IPS-18c (cell line): ENCODE measurements around the gene FSIP1.
"Not testable (repeated sequence)": the region's sequence is repeated elsewhere in the genome, so short reads cannot be mapped to it uniquely, and the experiment has no call there.

Experiments used
- H3K4me3 ChIP-seq: 2 replicates; pipeline ENCODE4 v1.7.0; 2013; ENCODE audit warnings: low read depth, mild to moderate bottlenecking, low read length, moderate library complexity; ENCODE audit not compliant: insufficient read depth
- H3K9me3 ChIP-seq: one replicate; pipeline ENCODE4 v1.6.1; 2013; ENCODE audit warnings: mild to moderate bottlenecking, low read length, moderate library complexity; ENCODE audit not compliant: control insufficient read depth, insufficient read depth

Gene FSIP1

GRCh38 chr15:39782441-39783138, at the start of gene FSIP1:
Gene FSIP1 (minus strand): TSS chr15:39782841. CDS start chr15:39776524, 6,317 bp downstream.
- peak within 1 kb of the TSS; percentile 91 for H3K4me3 ChIP-seq
- no peaks in the 10 kb centered on the region for H3K9me3 ChIP-seq

- no peak overlapping the region for H3K4me3 ChIP-seq
- no peaks in the 10 kb centered on the region for H3K9me3 ChIP-seq
These were observed 47.5 kb upstream of the FSIP1 start for GRCh38 chr15:39830166-39830565.

GRCh38 chr15:39828374-39828931, 45.8 kb upstream of the FSIP1 start:
- Histone ChIP-seq H3K9me3 (no peaks in the 10 kb centered on the region), H3K4me3 (no peak overlapping the region)

- Histone ChIP-seq H3K4me3 (no peak overlapping the region), H3K9me3 (no peaks in the 10 kb centered on the region)
These were observed 44.3 kb upstream of the FSIP1 start for GRCh38 chr15:39826975-39827374.

DNA sequence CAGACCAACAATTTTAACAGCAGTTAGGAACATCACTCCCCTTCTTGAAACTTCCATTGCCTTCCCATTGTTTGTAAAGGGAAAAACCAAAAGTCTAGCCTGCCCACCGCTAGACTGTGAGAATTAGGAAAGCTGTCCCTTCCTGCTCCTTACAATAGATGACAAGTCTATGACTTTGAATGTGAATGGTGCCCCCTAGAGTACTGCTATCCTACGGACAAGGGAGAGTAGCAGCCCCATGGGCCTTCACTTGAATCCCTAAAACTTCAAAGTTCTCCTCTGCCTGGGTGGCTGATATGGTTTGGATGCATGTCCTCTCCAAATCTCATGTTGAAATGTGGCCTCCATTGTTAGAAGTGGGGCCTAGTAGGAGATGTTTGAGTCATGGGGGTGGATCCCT, 41.0 kb upstream of the FSIP1 start:
- Histone ChIP-seq H3K9me3 (no peaks in the 10 kb centered on the region), H3K4me3 (no peak overlapping the region)

DNA sequence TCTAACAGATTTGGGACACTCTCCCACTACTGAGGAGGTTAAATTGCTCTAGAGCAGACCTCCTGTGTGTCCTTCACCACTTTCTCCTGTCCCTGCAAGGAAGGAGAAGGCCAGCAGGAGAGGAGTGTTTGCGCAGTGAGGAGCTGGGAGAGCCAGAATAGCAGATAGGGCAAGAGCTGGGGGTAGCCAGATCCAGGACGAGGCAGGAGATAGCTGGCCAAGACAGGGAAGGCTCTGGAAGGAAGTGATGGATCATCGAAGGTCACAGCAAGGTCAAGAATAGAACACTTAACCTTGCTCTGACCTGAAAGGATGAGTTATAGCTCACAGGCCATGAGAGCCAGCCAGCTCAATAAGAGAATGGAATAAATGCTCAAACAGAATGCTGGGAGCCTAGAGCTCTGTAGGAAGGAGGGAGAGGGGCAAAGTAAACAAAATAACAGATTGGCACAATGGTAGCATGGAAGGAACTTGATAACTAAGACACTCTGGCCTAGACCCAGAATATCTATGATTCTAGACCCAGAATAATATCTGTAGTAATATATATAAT, 37.5 kb upstream of the FSIP1 start:
- Histone ChIP-seq H3K4me3 (no peak overlapping the region), H3K9me3 (no peaks in the 10 kb centered on the region)

GRCh38 chr15:39819533-39819932, 36.9 kb upstream of the FSIP1 start:
- Histone ChIP-seq H3K4me3 (no peak overlapping the region), H3K9me3 (no peaks in the 10 kb centered on the region)

DNA sequence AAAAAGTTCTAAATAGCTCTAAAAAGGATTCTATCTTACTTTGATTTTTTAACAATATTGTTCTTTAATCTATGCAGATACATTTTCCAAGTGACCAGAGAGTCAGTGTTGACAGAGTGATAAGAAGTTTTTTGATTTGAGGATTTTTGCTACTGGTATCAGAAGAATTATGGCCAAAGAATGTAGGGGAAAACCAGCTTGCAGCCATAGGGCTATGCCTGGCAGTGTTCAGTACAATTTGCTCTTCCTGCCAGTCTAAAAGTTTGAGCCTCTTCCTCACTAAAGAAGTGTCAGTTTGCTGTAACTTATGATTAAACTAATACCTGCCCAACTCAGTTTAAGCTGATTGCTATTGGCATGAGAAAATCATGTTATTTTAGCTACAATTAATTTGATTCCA, 35.3 kb upstream of the FSIP1 start:
- Histone ChIP-seq H3K9me3 (no peaks in the 10 kb centered on the region), H3K4me3 (no peak overlapping the region)

DNA sequence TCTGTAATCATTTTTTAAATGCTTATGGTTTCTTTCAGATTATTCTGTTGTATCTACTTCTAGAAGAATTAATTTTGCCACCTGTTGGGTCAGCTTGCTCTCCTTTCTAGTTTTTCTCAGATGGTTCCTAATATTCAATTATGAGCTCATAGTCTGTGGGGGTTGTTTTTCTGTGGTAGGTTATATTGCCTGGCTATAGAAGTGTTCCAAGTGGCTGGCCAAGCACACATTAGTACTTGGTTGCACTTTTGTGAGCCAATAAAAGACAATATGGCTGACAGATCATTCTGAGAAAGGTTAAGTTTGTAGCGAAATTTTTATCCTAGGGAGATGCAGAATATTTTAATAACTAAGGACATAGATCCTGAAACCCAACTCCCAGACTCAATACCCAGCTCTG, 31.8 kb upstream of the FSIP1 start:
- H3K9me3 ChIP-seq = no peaks in the 10 kb centered on the region
- H3K4me3 ChIP-seq = no peak overlapping the region

- not testable (repeated sequence) for H3K9me3 ChIP-seq, H3K4me3 ChIP-seq
These were observed 30.0 kb upstream of the FSIP1 start for GRCh38 chr15:39812651-39813050.

GRCh38 chr15:39808909-39809308, 26.3 kb upstream of the FSIP1 start:
- no peaks in the 10 kb centered on the region for H3K9me3 ChIP-seq
- H3K4me3 ChIP-seq = no peak overlapping the region

- H3K4me3 ChIP-seq = no peak overlapping the region
- H3K9me3 ChIP-seq = no peaks in the 10 kb centered on the region
These were observed 25.1 kb upstream of the FSIP1 start for GRCh38 chr15:39807791-39808190.

GRCh38 chr15:39804026-39804425, 21.4 kb upstream of the FSIP1 start:
- Histone ChIP-seq H3K4me3 (no peak overlapping the region), H3K9me3 (peaks cover 2% of the 10 kb centered on the region)

DNA sequence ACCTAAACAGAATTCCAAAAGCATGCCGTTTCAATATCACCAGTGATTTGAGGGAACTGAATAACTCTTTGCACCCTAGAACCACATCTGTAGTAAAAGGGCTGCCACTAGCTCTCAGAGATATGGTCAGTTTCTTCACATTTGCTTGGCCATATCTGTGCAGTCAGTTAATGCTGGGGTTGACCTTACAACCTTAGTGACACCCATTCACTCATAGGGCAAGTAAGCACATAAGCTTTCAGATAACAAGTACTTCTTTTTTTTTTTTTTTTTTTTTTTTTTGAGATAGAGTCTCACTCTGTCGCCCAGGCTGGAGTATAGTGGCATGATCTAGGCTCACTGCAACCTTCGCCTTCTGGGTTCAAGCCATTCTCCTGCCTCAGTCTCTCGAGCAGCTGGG, 20.4 kb upstream of the FSIP1 start:
- H3K9me3 ChIP-seq = peaks cover 2% of the 10 kb centered on the region
- H3K4me3 ChIP-seq = no peak overlapping the region

- peaks cover 2% of the 10 kb centered on the region for H3K9me3 ChIP-seq
- H3K4me3 ChIP-seq = no peak overlapping the region
These were observed 19.1 kb upstream of the FSIP1 start for GRCh38 chr15:39801641-39802309.

- H3K4me3 ChIP-seq = no peak overlapping the region
- H3K9me3 ChIP-seq = peaks cover 2% of the 10 kb centered on the region
These were observed 16.9 kb upstream of the FSIP1 start for GRCh38 chr15:39799552-39800011.

DNA sequence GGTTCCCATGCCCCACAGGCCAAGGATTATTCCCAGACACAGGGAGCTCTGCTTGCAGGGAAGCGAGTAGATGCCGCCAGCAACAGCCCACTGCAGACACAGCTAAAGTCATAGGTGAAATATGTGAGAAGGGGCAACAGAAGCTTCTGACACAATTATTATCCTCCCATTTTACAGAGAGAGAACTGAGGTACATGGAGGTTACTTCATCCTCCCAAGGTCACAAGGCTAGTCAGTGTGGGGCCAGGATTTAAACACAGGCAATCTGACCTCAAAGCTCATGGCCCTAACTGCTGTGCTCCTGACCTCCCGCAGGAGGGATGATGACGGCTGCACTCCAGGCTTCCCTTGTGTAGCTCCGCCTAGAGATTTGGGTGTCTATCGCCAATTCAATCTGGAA, 15.7 kb upstream of the FSIP1 start:
- no peak overlapping the region for H3K4me3 ChIP-seq

GRCh38 chr15:39797407-39797806, 14.8 kb upstream of the FSIP1 start:
- H3K9me3 ChIP-seq = peaks cover 2% of the 10 kb centered on the region
- H3K4me3 ChIP-seq = no peak overlapping the region

More for the DNA sequence above, 15.7 kb upstream of the FSIP1 start:
- H3K9me3 ChIP-seq = peaks cover 2% of the 10 kb centered on the region
